ENCODE results near the gene JAG1.

DNA sequence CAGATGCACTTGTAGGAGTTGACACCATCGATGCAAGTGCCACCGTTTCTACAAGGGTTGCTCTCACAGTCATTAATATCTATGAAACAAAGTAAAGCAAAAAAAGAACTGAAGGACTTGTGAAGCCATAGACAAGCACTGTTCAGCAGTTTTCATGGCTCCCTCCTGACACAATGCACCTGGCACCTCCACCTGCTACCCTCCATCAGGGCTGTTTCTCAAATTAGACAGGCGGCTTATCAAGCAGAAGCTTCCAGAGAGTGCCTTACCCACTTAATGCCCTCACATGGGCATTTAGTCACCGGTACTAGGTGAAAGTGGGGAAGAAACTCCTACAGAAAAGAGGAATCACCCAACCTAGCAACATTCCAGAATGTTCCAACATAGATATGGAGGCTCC is 27.8 kb downstream of the JAG1 start:
- TF ChIP-seq CTCF (IDR thresholded peaks at IDR 0.05; ENCODE audit: low read depth, low read length) = no peak
- TF ChIP-seq, protein P1, sequence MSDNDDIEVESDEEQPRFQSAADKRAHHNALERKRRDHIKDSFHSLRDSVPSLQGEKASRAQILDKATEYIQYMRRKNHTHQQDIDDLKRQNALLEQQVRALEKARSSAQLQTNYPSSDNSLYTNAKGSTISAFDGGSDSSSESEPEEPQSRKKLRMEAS (IDR thresholded peaks at IDR 0.05; ENCODE audit: low read depth, low read length) = no peak

Measured in NB4 (cell line).